NCI-H1694 (cell line): ENCODE data around the gene EVC2.
"Not testable (repeated sequence)": the region's sequence is repeated elsewhere in the genome, so short reads cannot be mapped to it uniquely, and the experiment has no call there.

Source experiments
- DNase-seq: peaks from one replicate; lab custom pipeline; 2025; lab: John Stamatoyannopoulos, UW

The EVC2 gene

GRCh38 chr4:5746829-5747737 lies 38.7 kb upstream of the EVC2 start:
- no peak for DNase-seq

- no peak for DNase-seq
Observed at GRCh38 chr4:5746250-5746649, 37.9 kb upstream of the EVC2 start.

GRCh38 chr4:5742968-5743367 lies 34.6 kb upstream of the EVC2 start:
- DNase-seq = no peak

GRCh38 chr4:5742388-5742787 lies 34.0 kb upstream of the EVC2 start:
- DNase-seq = no peak

DNA sequence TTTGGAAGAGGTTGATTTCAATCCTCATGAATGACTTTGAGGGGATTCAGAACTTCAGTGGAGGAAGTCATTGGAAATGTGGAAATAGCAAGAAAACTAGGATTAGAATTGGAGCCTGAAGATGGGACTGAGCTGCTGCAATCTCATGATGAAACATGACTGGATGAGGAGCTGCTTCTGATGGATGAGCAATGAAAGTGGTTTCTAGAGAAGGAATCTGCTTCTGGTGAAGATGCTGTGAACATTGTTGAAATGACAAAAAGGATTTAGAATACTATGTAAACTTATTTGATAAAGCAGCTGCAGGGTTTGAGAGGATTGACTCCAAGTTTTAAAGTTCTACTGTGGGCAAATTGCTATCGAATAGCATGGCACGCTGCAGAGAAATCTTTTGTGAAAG lies 29.7 kb upstream of the EVC2 start:
- DNase-seq = no peak

- no peak for DNase-seq
Observed at GRCh38 chr4:5735463-5735862, 27.1 kb upstream of the EVC2 start.

GRCh38 chr4:5734853-5735252 lies 26.5 kb upstream of the EVC2 start:
- no peak for DNase-seq

DNA sequence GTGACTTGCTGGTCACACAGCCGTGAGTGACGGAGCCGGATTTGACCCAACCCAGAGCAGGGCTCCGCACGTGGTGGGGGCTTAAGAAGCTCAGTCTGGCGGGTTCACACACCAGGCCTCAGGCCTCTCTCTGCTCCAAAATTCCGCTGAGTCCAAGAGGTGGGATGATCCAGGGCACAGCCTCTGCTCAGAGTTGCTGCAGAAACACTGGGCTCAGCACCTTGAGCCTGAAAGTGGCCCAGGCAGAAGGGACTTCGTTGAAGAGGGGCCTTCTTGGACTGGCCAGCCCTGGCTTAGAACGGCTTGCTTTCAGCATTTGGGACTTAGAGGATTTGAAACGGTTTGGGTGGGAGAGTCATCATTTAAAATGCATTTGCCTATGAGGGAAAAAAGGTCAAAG lies 23.8 kb upstream of the EVC2 start:
- no peak for DNase-seq

- DNase-seq = no peak
Observed at GRCh38 chr4:5730993-5731990, 22.9 kb upstream of the EVC2 start.

DNA sequence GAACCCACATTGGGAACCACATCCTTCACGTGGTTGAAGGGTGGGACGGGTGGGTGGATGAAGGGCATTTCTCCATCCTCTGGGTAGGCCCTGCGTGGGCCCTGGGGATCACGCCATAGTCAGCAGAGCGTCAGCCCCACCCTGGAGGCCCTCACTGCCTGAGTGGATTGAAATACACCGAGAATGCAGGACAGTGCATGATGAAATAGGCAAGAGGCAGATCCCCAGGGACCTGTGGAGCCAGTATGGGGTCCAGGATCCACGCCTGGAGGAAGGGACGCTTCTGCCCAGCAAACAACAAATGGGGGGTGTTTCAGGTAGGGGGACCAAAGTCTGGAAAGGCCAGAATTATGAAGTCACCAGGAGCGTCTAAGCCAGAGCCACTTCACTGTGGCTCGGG lies 22.1 kb upstream of the EVC2 start:
- no peak for DNase-seq

DNA sequence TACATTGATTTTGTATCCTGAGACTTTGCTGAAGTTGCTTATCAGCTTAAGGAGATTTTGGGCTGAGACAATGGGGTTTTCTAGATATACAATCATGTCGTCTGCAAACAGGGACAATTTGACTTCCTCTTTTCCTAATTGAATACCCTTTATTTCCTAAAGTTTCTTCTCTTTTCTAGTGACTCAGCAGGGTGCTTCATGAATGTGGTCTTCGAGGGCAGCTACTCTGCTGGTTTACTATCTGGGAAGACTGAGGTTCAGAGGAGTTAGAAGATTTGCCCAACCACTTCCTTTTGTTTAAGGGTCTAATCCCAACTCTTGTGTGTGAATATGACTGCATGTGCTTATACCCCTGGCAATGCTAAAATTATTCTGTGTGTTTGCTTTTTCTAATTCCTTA lies 20.1 kb upstream of the EVC2 start:
- not testable (repeated sequence) for DNase-seq

DNA sequence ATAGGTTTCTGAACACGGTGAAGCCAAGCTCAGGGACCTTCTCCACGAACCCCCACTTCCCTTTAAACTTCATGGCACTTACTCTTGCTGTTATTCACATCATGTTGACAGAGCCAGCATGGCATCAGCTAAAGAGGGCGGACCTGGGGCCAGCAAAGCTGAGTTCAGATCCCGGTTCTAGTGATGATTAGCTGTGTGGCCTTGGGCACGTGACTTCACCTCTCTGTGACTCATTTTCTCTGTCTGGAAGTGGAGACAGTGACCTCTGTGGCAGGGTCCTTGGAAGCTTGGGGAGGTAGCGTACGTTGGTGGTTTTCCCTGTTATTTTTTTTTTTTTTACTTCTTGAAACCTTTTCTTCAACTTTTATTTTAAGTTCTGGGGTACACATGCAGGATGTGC lies 16.0 kb upstream of the EVC2 start:
- DNase-seq = no peak

- DNase-seq = no peak
Observed at GRCh38 chr4:5722328-5722727, 14.0 kb upstream of the EVC2 start.

- no peak for DNase-seq
Observed at GRCh38 chr4:5721923-5722322, 13.6 kb upstream of the EVC2 start.

DNA sequence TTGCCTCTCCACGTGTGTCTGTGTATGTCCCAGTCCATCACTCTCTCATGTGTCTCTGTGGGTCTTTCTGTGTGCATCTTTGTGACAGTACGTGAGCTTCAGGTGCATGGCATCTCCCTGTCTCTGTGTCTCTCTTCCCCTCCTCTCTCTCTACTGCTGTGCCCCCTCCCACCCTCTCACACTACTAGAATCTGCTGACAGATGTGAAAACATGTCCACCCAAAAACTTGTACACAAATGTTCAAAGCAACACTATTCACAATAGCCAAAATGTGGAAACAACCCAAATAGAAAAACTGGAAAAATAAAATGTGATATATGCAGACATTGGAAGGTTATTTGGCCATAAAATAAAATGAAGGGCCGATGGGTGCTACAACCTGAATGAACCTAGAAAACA lies 12.6 kb upstream of the EVC2 start:
- DNase-seq = no peak

- no peak for DNase-seq
Observed at GRCh38 chr4:5720157-5720850, 11.9 kb upstream of the EVC2 start.

GRCh38 chr4:5719350-5720055 lies 11.1 kb upstream of the EVC2 start:
- no peak for DNase-seq

DNA sequence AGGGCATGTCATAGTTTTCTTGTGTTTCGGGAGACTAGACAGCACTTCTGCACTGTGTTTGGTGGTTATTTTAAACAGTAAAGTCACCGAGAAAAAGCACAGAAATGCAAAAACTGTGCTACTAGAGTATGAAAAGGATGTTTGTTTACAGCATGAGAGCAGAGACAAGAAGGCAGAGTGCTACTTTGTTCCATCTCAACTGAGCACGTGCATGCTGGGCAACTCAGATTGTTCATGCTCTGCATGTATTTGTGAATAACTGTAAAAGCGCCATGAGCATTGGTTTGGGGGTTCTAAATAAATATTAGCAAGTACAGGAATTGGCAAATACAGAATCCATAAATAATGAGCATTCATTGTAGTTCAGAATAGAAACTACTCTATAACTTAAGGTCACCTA lies 10.1 kb upstream of the EVC2 start:
- no peak for DNase-seq

DNA sequence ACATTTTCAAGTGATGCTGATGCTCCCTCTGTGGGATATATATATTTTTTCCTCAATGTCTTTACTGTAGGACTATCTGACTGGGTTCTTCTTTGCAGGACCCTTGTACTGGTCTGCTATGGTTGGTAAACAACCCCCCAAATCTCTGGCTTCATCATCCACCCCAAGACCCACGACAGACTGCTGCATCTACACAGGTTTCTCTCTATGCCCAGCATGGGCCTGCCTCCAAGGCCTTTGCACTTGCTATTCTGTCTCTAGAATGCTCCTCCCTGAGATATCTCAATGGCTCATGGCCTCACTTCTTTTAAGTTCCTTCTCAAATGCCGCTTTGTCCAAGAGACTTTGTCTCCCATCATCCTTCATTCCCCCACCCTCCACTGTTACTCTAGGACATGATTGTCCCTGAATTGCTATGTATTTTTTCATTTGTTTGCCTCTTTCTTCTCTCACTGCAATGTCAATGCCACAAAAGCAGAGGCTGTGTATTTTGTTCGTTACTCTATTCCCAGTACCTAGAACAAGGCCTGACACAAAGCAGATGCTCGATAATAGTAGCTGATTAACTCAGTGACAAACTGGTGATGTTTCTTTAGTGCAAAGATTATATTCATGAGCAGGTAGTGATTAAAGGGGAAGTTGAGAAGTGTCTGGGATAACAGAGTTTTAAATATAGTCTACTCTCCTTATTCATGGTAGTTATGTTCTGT lies 9.2 kb upstream of the EVC2 start:
- DNase-seq = no peak

DNA sequence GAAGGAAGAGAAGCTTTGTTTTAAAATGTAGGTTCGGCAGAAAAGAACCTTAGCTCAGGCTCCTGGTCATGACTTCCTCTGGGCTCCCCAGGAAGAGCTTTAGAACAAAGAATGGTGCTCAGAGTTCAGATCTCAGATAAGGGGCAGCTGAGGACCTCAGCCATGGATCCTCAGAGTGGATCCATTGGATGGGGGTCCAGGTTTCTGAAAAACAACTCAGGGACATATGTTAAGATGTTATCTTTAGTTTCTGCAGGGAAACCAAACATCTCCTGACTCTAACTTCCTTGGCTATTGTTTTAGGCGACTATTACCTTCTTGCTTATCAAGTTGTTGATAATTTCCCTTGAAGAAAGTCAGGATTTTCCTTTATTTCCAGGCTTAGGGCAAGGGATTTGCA lies 8.0 kb upstream of the EVC2 start:
- DNase-seq = no peak

- no peak for DNase-seq
Observed at GRCh38 chr4:5715357-5715756, 7.0 kb upstream of the EVC2 start.
